Naive thymus-derived CD8-positive, alpha-beta T cell (primary cell): ENCODE data around the gene RIMS4. TPM values are rescaled to one million over a fixed set of nuclear protein-coding genes. Genes with fewer than 3 reads are reported as not detected.

Source experiments
- ATAC-seq, 2 donors: fragments of 150-1000 bp; cut with Tn5 transposase in 1 of 2; sonication (Bioruptor Pico), chemical (Tn5 transposase) in 1 of 2; 1 replicate in 1 of 2; 2 replicates in 1 of 2; pipeline ENCODE4 v1.10.0; 2021; ENCODE audit warnings: mild to moderate bottlenecking in 2 of 2, moderate library complexity in 2 of 2
- POLR2A ChIA-PET: fragments of 350-600 bp; sonication (Branson Sonifier 250); formaldehyde crosslinking; loops from one replicate; lab custom pipeline; 2021; ENCODE audit warnings: antibody characterized with exemption; lab: Charles Lee
- DNase-seq, 10 donors: peaks; one replicate each; pipeline versions ENCODE4 v3.0.0 to v3.0.0-alpha.2; 2020 to 2022
- H3K27ac Mint-ChIP-seq, 10 donors: one replicate each; pipeline ENCODE4 v1.8.0; 2020 to 2022; ENCODE audit warnings: mild to moderate bottlenecking in 10 of 10, mixed read lengths in 10 of 10, moderate library complexity in 4 of 10, inconsistent platforms in 1 of 10
- H3K27me3 Mint-ChIP-seq, 5 donors: one replicate each; pipeline ENCODE4 v1.8.0; 2021 to 2022; ENCODE audit warnings: mixed read lengths in 5 of 5
- H3K36me3 Mint-ChIP-seq, 3 donors: one replicate each; pipeline ENCODE4 v1.8.0; 2020 to 2022; ENCODE audit warnings: mixed read lengths in 3 of 3, mild to moderate bottlenecking in 2 of 3, inconsistent platforms in 1 of 3
- H3K4me1 Mint-ChIP-seq, 4 donors: one replicate each; pipeline ENCODE4 v1.8.0; 2021 to 2022; ENCODE audit warnings: mixed read lengths in 4 of 4
- H3K4me3 Mint-ChIP-seq, 10 donors: one replicate each; pipeline ENCODE4 v1.8.0; 2020 to 2022; ENCODE audit warnings: mild to moderate bottlenecking in 10 of 10, mixed read lengths in 10 of 10, moderate library complexity in 6 of 10, inconsistent platforms in 1 of 10
- H3K9me3 Mint-ChIP-seq, 9 donors: one replicate each; pipeline ENCODE4 v1.8.0; 2020 to 2022; ENCODE audit warnings: mixed read lengths in 9 of 9, mild to moderate bottlenecking in 3 of 9, inconsistent platforms in 1 of 9, moderate library complexity in 1 of 9
- polyA plus RNA-seq, 3 donors: library from polyadenylated mRNA; unstranded; fragments of 300-500 nt; fragmentation: Illumina TruSeq; gene quantifications; one replicate each; pipeline ENCODE4 v1.2.3, GENCODE V29; 2021
- total RNA-seq, 8 experiments: library from RNA in 2 of 8; stranded (reverse) in 2 of 8; gene quantifications; one replicate each; pipeline ENCODE4 v1.2.3 and lab custom pipeline; 2021 to 2026

RIMS4 gene
- total and polyA plus RNA-seq, 5 experiments from 2014 or later: not detected

- Mint-ChIP-seq H3K4me3 (peak overlapping the region in 1 of 10 donors; percentile 30), H3K36me3 (no peaks in the 10 kb centered on the region)
- POLR2A ChIA-PET: no interaction called here
These were observed 60.1 kb downstream of the RIMS4 start for GRCh38 chr20:44750081-44750805.

GRCh38 chr20:44748005-44748370, 62.4 kb downstream of the RIMS4 start:
- no peak overlapping the region for H3K27ac Mint-ChIP-seq
- ATAC-seq: no peak
- no peak for DNase-seq
- H3K9me3 Mint-ChIP-seq: no peaks in the 10 kb centered on the region
- no peaks in the 10 kb centered on the region for H3K36me3 Mint-ChIP-seq
- POLR2A ChIA-PET: interaction anchor here (1.0 kb wide), 1 partner anchor 124 kb away, joined by 3 read pairs; no protein-coding TSS in a partner anchor
- H3K27me3 Mint-ChIP-seq: peaks cover 19 to 47% (median 37%) of the 10 kb centered on the region in 5 donors
- peak overlapping the region in 2 of 10 donors; percentile 18 to 51 for H3K4me3 Mint-ChIP-seq
- H3K4me1 Mint-ChIP-seq: peaks cover 6 to 23% (median 13%) of the 10 kb centered on the region in 4 donors

More at GRCh38 chr20:44750081-44750805, 60.1 kb downstream of the RIMS4 start:
- peak in 1 of 2 donors; percentile 30 for ATAC-seq
- H3K27me3 Mint-ChIP-seq: peaks cover 15 to 45% (median 29%) of the 10 kb centered on the region in 5 donors
- peak in 1 of 10 donors; percentile 37 for DNase-seq
- peaks cover 3 to 18% (median 12%) of the 10 kb centered on the region in 4 donors for H3K4me1 Mint-ChIP-seq
- no peak overlapping the region for H3K27ac Mint-ChIP-seq
- no peaks in the 10 kb centered on the region for H3K9me3 Mint-ChIP-seq

GRCh38 chr20:44747166-44748004, 63.0 kb downstream of the RIMS4 start:
- POLR2A ChIA-PET: interaction anchor here (1.0 kb wide), 1 partner anchor 124 kb away, joined by 3 read pairs; no protein-coding TSS in a partner anchor
- DNase-seq (peak; percentile 31 to 79 (median 46)), ATAC-seq (peak; percentile 50 to 59)
- peaks cover 6 to 23% (median 13%) of the 10 kb centered on the region in 4 donors for H3K4me1 Mint-ChIP-seq
- H3K27ac Mint-ChIP-seq: peak overlapping the region in 3 of 10 donors; percentile 5 to 37 (median 32)
- H3K36me3 Mint-ChIP-seq: no peaks in the 10 kb centered on the region
- H3K4me3 Mint-ChIP-seq: peak overlapping the region in 9 of 10 donors; percentile 10 to 83 (median 67)
- H3K27me3 Mint-ChIP-seq: peaks cover 19 to 49% (median 37%) of the 10 kb centered on the region in 5 donors
- no peaks in the 10 kb centered on the region for H3K9me3 Mint-ChIP-seq

- H3K27ac Mint-ChIP-seq: peak overlapping the region in 2 of 10 donors; percentile 3 to 7
- H3K9me3 Mint-ChIP-seq: no peaks in the 10 kb centered on the region
- ATAC-seq (no peak), DNase-seq (no peak)
- H3K4me3 Mint-ChIP-seq: peak overlapping the region; percentile 55 to 84 (median 74)
- H3K36me3 Mint-ChIP-seq: no peaks in the 10 kb centered on the region
- H3K4me1 Mint-ChIP-seq: peaks cover 6 to 23% (median 13%) of the 10 kb centered on the region in 4 donors
- POLR2A ChIA-PET: interaction anchor here (0.7 kb wide), 1 partner anchor 122 kb away, joined by 3 read pairs; no protein-coding TSS in a partner anchor
- peaks cover 19 to 48% (median 37%) of the 10 kb centered on the region in 5 donors for H3K27me3 Mint-ChIP-seq
These were observed 63.8 kb downstream of the RIMS4 start for GRCh38 chr20:44746367-44747165.

GRCh38 chr20:44745598-44746366, 64.6 kb downstream of the RIMS4 start, which contains the start of gene KCNK15:
Gene KCNK15 (plus strand): TSS chr20:44745865. CDS start chr20:44745911, 46 bp downstream.
- POLR2A ChIA-PET: interaction anchor here (0.7 kb wide), 1 partner anchor 123 kb away, joined by 3 read pairs; no protein-coding TSS in a partner anchor
- peak; percentile 72 to 85 for ATAC-seq
- Mint-ChIP-seq H3K4me3 (peak within 1 kb of the TSS; percentile 55 to 87 (median 82)), H3K27me3 (peaks cover 15 to 40% (median 37%) of the 10 kb centered on the region in 5 donors), H3K27ac (peak within 1 kb of the TSS in 6 of 10 donors; percentile 3 to 76 (median 8)), H3K9me3 (no peaks in the 10 kb centered on the region), H3K4me1 (peaks cover 6 to 23% (median 11%) of the 10 kb centered on the region in 4 donors), H3K36me3 (no peaks in the 10 kb centered on the region)
- DNase-seq: peak in 6 of 10 donors; percentile 11 to 39 (median 28)

GRCh38 chr20:44745122-44745597, 65.2 kb downstream of the RIMS4 start:
- Mint-ChIP-seq H3K4me1 (peaks cover 6 to 23% (median 11%) of the 10 kb centered on the region in 4 donors), H3K4me3 (peak overlapping the region; percentile 55 to 87 (median 76)), H3K36me3 (no peaks in the 10 kb centered on the region), H3K27me3 (peaks cover 15 to 40% (median 37%) of the 10 kb centered on the region in 5 donors), H3K9me3 (no peaks in the 10 kb centered on the region), H3K27ac (peak overlapping the region in 4 of 10 donors; percentile 7 to 76 (median 19))
- no peak for DNase-seq
- no peak for ATAC-seq
- POLR2A ChIA-PET: no interaction called here

GRCh38 chr20:44743916-44744655, 66.3 kb downstream of the RIMS4 start:
- Mint-ChIP-seq H3K27ac (peak overlapping the region in 2 of 10 donors; percentile 21 to 78), H3K27me3 (peaks cover 8 to 33% (median 27%) of the 10 kb centered on the region in 5 donors)

GRCh38 chr20:44743080-44743701, 67.2 kb downstream of the RIMS4 start:
- ATAC-seq: no peak
- Mint-ChIP-seq H3K4me1 (peaks cover 6 to 23% (median 13%) of the 10 kb centered on the region in 4 donors), H3K27ac (no peak overlapping the region), H3K9me3 (no peaks in the 10 kb centered on the region), H3K27me3 (peaks cover 5 to 27% (median 20%) of the 10 kb centered on the region in 5 donors), H3K36me3 (peaks cover 0 to 2% (median 0%) of the 10 kb centered on the region in 3 donors), H3K4me3 (no peak overlapping the region)
- no peak for DNase-seq
- POLR2A ChIA-PET: no interaction called here

More at GRCh38 chr20:44743916-44744655, 66.3 kb downstream of the RIMS4 start:
- POLR2A ChIA-PET: no interaction called here
- no peak for ATAC-seq
- Mint-ChIP-seq H3K36me3 (no peaks in the 10 kb centered on the region), H3K4me3 (peak overlapping the region in 1 of 10 donors; percentile 83), H3K9me3 (no peaks in the 10 kb centered on the region), H3K4me1 (peaks cover 6 to 23% (median 11%) of the 10 kb centered on the region in 4 donors)
- DNase-seq: no peak

GRCh38 chr20:44742304-44743079, 67.9 kb downstream of the RIMS4 start:
- peaks cover 3 to 25% (median 13%) of the 10 kb centered on the region in 5 donors for H3K27me3 Mint-ChIP-seq
- no peak for ATAC-seq
- no peak overlapping the region for H3K4me3 Mint-ChIP-seq
- peaks cover 5 to 21% (median 13%) of the 10 kb centered on the region in 4 donors for H3K4me1 Mint-ChIP-seq
- H3K36me3 Mint-ChIP-seq: peaks cover 0 to 2% (median 0%) of the 10 kb centered on the region in 3 donors
- POLR2A ChIA-PET: no interaction called here
- H3K9me3 Mint-ChIP-seq: no peaks in the 10 kb centered on the region
- peak overlapping the region in 1 of 10 donors; percentile 70 for H3K27ac Mint-ChIP-seq
- no peak for DNase-seq
